GM21447 (cell line): Measurements from ENCODE around the gene GTPBP10.
"Not testable (repeated sequence)": the region's sequence is repeated elsewhere in the genome, so short reads cannot be mapped to it uniquely, and the experiment has no call there.

Experiments
- ATAC-seq: cut with Tn5 transposase; IDR thresholded peaks from one replicate; pipeline ENCODE4 v1.9.1; 2021; ENCODE audit not compliant: unreplicated experiment

Gene GTPBP10, protein sequence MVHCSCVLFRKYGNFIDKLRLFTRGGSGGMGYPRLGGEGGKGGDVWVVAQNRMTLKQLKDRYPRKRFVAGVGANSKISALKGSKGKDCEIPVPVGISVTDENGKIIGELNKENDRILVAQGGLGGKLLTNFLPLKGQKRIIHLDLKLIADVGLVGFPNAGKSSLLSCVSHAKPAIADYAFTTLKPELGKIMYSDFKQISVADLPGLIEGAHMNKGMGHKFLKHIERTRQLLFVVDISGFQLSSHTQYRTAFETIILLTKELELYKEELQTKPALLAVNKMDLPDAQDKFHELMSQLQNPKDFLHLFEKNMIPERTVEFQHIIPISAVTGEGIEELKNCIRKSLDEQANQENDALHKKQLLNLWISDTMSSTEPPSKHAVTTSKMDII

DNA sequence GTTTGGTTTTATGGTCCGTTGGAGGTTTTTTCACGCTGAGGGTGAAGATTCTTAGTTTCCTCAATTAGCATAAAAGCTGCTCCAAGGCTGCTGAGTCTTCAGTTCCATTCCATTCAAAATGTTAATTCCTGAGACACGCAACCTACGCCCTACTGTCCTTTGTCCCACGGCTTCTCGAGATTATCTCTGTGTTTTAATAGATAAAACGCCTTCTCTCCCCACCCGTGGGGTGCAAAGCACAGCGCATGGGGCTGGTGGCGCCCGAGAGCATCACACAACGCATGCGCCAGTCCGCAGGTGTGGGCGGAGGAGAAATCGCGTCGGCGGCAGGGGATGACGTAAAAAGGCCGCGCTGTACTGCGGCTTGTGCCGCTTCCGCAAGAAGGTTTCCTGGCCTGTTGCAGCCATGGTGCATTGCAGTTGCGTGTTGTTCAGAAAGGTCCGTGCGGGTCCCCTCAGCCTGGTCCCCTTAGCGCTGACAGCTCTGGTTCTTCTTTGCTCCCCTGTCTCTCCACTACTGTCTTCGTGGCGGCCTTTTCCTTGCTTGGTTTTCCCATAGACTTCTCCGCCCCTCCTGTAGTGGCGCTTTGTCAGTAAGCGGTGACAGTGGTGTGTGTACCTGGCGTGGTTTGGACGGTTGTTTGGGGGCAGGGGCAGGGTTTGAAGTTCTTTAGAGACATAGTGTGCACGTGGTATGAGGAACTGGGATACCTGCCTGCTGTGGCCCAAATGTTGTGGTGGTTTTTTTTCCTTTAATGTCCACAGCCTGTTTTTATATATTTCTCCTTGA is at the start of gene GTPBP10:
Gene GTPBP10 (plus strand): TSS at position 381 of the 790 bp plus-strand sequence. CDS start 26 bp downstream, at position 407.
- peak; percentile 97 for ATAC-seq

GRCh38 chr7:90298145-90299038 is 48.1 kb upstream of the GTPBP10 start:
- peak; percentile 89 for ATAC-seq

DNA sequence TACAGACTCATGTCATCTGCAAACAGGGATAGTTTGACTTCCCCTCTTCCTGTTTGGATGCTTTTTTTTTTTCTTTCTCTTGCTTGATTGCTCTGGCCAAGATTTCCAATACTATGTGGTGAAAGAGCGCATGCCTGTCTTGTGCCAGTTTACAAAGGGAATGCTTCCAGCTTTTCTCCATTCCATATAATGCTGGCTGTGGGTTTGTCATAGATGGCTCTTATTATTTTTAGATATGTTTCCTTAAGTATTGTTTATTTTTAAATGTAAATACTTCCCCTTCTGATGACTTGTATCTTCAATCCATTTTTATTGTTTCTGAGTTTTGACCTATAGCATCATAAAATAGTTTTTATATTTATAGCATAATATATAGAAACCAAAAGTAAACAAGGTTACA is 43.3 kb upstream of the GTPBP10 start:
- no peak for ATAC-seq

- ATAC-seq, result no peak
Observed at GRCh38 chr7:90309872-90310271, 36.6 kb upstream of the GTPBP10 start.

GRCh38 chr7:90311175-90311574 is 35.3 kb upstream of the GTPBP10 start:
- no peak for ATAC-seq

DNA sequence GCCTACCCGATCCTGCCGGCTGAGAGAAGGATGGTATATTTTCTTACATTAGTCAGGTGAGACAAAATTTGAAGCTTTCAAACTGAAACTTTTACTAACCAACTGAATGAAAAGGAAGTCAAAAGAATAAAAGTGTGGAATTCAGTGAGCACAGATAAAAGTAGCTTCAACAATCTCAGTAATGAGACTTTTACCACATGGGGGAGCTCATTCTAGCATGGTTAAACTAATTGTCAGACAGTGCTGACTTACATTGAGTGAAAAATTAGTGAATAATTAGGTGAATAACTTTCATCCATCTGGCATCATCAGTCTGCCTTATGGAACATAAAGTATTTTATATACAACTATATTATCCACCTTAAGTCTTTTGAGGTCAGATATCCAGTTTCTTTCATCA is 33.8 kb upstream of the GTPBP10 start:
- no peak for ATAC-seq

- ATAC-seq, result no peak
Observed at GRCh38 chr7:90313907-90314306, 32.6 kb upstream of the GTPBP10 start.

DNA sequence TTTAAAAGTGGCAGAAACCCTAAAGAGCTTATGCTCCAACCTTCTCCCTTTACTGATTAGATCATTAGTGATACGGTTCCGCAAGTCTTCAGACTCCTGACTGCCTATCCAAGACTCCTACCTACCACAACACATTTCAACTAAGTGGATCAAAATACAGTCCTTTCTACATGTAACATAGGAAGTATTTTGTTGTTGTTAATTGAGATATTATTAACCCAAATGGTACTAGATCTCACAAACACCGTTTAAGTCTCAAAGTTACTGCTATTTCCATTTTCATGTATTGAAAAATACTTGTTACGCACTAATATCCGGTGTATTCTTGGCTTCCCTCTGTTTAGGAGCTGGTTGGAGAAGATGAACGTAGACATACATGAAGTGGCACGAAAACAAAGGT is 26.5 kb upstream of the GTPBP10 start:
- ATAC-seq, result no peak

GRCh38 chr7:90320418-90320800 is 26.1 kb upstream of the GTPBP10 start:
- no peak for ATAC-seq

DNA sequence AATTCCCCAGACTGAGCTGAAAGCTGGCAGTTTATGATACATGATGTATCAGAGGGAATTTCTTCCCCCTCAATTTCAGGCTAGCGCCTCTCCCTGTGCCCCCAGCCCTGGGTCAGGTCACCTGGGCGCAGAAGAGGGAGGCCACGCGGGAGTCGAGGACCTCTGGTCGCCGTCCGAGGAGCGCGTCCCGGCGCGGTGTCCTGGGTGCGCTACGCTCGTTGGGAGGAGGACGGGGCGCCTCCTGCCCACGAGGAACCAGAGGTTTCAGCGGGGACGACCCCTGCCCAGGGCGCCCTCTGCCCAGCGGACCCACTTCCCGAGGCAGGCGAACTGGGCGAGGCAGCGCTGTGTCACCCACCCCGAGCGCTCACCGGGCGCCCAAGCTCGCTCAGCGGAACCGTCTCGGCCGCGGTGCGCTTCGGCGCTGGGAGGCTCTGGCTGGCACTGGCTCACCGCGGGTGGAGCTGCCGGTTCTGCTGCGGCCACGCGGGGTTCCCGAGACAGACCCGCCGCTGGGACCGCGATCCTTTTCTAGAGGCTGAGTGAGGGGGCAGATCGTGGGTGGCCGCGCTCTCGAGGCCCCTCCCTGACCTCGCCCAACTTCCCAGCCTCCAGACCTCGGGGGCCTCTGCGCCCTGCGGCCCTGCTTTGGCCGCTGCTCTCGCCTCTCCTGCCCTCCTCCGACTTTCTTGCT is 25.6 kb upstream of the GTPBP10 start, which contains the start of gene FAM237B:
Gene FAM237B (minus strand): TSS at position 504 of the 694 bp plus-strand sequence. CDS start 1,556 bp downstream, outside the sequence.
- no peak for ATAC-seq

GRCh38 chr7:90322837-90323236 is 23.7 kb upstream of the GTPBP10 start:
- no peak for ATAC-seq

- ATAC-seq, result no peak
Observed at GRCh38 chr7:90326500-90326899, 20.0 kb upstream of the GTPBP10 start.

GRCh38 chr7:90334193-90334843 is 12.2 kb upstream of the GTPBP10 start:
- no peak for ATAC-seq

DNA sequence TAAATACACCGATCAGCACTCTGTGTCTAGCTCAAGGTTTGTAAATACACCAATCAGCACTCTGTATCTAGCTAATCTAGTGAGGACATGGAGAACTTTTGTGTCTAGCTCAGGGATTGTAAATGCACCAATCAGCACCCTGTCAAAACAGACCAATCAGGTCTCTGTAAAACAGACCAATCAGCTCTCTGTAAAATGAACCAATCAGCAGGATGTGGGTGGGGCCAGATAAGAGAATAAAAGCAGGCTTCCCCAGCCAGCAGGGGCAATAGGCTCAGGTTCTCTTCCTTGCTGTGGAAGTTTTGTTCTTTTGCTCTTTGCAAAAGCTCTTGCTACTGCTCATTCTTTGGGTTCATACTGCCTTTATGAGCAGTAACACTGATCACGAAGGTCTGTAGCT is 11.6 kb upstream of the GTPBP10 start:
- ATAC-seq, result not testable (repeated sequence)

GRCh38 chr7:90337106-90337505 is 9.4 kb upstream of the GTPBP10 start:
- no peak for ATAC-seq

DNA sequence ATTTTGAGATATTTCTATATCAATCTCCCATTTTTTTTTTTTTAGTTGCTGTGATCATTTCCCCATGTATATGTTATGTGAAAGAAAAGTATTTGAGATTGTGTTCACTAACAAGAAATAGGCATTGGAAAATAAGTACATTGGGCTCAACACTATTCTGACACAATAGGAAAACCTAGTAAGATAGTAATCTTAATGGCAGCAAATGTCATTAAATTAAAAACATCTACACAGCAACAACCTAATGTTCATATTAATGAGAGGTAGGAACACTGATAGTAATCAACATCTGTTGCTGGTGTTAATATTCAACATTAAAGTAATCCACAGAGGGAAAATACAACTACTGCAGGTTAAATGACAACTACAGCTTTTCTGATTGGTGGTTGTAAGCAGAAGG is 1.5 kb upstream of the GTPBP10 start:
- no peak for ATAC-seq

DNA sequence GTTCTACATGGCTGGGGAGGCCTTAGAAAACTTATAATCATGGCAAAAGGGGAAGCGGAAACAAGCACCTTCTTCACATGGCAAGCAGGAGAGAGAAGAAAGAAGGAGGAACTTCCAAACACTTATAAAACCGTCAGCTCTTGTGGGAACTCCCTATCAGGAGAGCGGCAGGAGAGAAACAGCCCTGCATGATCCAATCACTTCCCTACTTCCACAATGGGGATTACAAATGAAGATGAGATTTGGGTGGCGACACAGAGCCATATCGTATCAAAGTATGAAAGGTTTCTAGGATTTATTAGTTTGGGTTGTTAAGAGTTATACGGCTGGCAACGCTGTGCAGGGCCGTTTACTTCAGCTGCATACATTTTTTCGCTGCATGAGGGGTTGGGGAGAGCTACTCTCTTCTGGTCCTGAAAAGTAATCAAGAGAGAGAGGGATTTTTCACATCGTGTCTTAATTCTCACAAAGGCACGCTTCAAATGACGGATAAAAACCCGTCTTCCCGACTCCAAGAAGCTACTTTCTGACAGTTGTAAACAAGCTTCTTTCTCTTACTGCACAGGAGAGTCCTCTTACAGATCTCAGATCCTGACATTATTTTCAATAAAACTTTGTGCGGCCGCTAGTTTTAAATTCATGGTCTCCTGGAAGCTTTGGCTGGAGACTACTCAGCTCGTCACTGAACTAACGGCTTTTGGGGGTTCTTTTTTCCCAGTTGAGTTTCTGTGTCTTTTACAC is 751 bp upstream of the GTPBP10 start:
- ATAC-seq, result peak; percentile 6

GRCh38 chr7:90347759-90348158 is 1.2 kb downstream of the GTPBP10 start:
- ATAC-seq, result no peak

GRCh38 chr7:90349305-90349704 is 2.8 kb downstream of the GTPBP10 start:
- no peak for ATAC-seq
